Sigmoid colon (tissue), 4 donors: ENCODE measurements around the gene MTR.

ENCODE experiments used
- CTCF ChIP-seq, 4 experiments: fragments of 450-650 bp in 3 of 4; fragments of 200-600 bp in 1 of 4; IDR thresholded peaks; one replicate each; pipeline ENCODE4 v1.5.1; 2016 to 2019; ENCODE audit warnings: antibody characterized with exemption in 4 of 4, mild to moderate bottlenecking in 3 of 4, moderate library complexity in 2 of 4
- POLR2A ChIP-seq, 2 donors: fragments of 450-650 bp; IDR thresholded peaks; one replicate each; pipeline ENCODE4 v1.6.1; 2016; ENCODE audit warnings: antibody characterized with exemption in 2 of 2, mild to moderate bottlenecking in 2 of 2, moderate library complexity in 2 of 2
- POLR2AphosphoS5 ChIP-seq, 4 donors: sonication (generic); formaldehyde crosslinking; IDR thresholded peaks; one replicate each; pipeline ENCODE4 v1.6.1; 2017; ENCODE audit warnings: antibody characterized with exemption in 4 of 4

GRCh38 chr1:236837897-236838296 is 42.8 kb downstream of the MTR start:
- TF ChIP-seq POLR2AphosphoS5 (IDR thresholded peaks at IDR 0.05) (no peak), POLR2A (IDR thresholded peaks at IDR 0.05) (no peak), CTCF (IDR thresholded peaks at IDR 0.05) (no peak)
